Measurements from ENCODE around the gene MRPL52.

- TF ChIP-seq CTCF (IDR thresholded peaks at IDR 0.05) (no peak), POLR2A (IDR thresholded peaks at IDR 0.05) (no peak)
Observed at GRCh38 chr14:22803687-22803974, 26.1 kb upstream of the MRPL52 start.

All from adrenal gland (tissue), 5 donors.